BJ (cell line): Measurements from ENCODE around the gene CACNB1. TPM values are rescaled to one million over a fixed set of nuclear protein-coding genes. Genes with fewer than 3 reads are reported as not detected.
"Not testable (repeated sequence)": the region's sequence is repeated elsewhere in the genome, so short reads cannot be mapped to it uniquely, and the experiment has no call there.

ENCODE experiments used
- CTCF ChIA-PET: fragments of 350-600 bp; formaldehyde crosslinking; extraction: SDS; loops from one replicate; lab custom pipeline; 2021; ENCODE audit warnings: antibody characterized with exemption, inconsistent platforms; lab: Yijun Ruan, JAX
- POLR2A ChIA-PET: fragments of 300-600 bp; sonication (Branson Sonifier 250); formaldehyde crosslinking; extraction: SDS; loops from one replicate; lab custom pipeline; 2021; ENCODE audit warnings: antibody characterized with exemption; lab: Charles Lee
- DNase-seq: peaks from one replicate; pipeline ENCODE4 v3.0.0-alpha.2; 2011; ENCODE audit warnings: low read depth
- H3K27me3 ChIP-seq: 2 replicates; pipeline ENCODE4 v1.6.0; 2011; ENCODE audit warnings: low read length; ENCODE audit not compliant: control insufficient read depth, insufficient read depth
- H3K36me3 ChIP-seq: 2 replicates; pipeline ENCODE4 v1.5.1; 2011; ENCODE audit warnings: low read length; ENCODE audit not compliant: control insufficient read depth, insufficient read depth
- H3K4me3 ChIP-seq: 2 replicates; pipeline ENCODE4 v1.5.1; 2011; ENCODE audit warnings: low read depth, mild to moderate bottlenecking, control low read depth, low read length
- CTCF ChIP-seq: IDR thresholded peaks from 2 replicates; pipeline ENCODE4 v1.5.1; 2011; ENCODE audit warnings: low read depth, mild to moderate bottlenecking, control low read depth, inconsistent platforms, low read length, moderate library complexity; ENCODE audit not compliant: insufficient read depth
- polyA plus RNA-seq: library from polyadenylated mRNA; depleted of rRNA; stranded (reverse); fragments of >200 nt; gene quantifications from 2 replicates; pipeline ENCODE4 v1.2.3, GENCODE V29; 2011

The CACNB1 gene
- polyA plus RNA-seq, 1 experiment: 8.5 TPM

- no peak overlapping the region for H3K4me3 ChIP-seq
- POLR2A ChIA-PET: no interaction called here
- TF ChIP-seq CTCF: no peak
- H3K36me3 ChIP-seq: peaks cover 1% of the 10 kb centered on the region
- H3K27me3 ChIP-seq: peaks cover 16% of the 10 kb centered on the region
- no peak for DNase-seq
- CTCF ChIA-PET: interaction anchor here (0.6 to 2.7 kb wide), 4 partner anchors 17 to 187 kb away, joined by 3 to 10 read pairs (median 4); no protein-coding TSS in a partner anchor
These were observed 27.4 kb downstream of the CACNB1 start for GRCh38 chr17:39170109-39170508.

GRCh38 chr17:39169518-39169917 lies 28.0 kb downstream of the CACNB1 start:
- peaks cover 19% of the 10 kb centered on the region for H3K27me3 ChIP-seq
- ChIA-PET CTCF (interaction anchor here (1.5 to 2.7 kb wide), 2 partner anchors 16 to 24 kb away, joined by 4 to 10 read pairs; no protein-coding TSS in a partner anchor), POLR2A (no interaction called here)
- DNase-seq: no peak
- TF ChIP-seq CTCF: no peak
- no peaks in the 10 kb centered on the region; the same call in 1 of the 2 replicates for H3K36me3 ChIP-seq
- no peak overlapping the region for H3K4me3 ChIP-seq

DNA sequence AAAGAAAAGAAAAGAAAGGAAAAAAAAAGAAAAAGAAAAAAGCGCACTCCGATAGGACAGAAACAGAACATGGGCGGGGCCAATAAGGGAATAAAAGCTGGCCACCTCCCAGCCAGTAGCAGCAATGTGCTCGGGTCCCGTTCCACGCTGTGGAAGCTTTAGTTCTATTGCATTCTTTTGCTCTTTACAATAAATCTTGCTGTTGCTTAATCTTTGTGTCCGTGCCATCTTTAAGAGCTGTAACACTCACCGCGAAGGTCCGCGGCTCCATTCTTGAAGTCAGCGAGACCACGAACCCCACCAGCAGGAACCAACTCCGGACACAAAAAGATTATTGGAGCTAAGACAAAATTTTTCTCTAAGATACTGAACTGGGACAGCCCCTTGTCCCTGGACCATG lies 28.4 kb downstream of the CACNB1 start:
- ChIA-PET CTCF (interaction anchor here (0.8 to 2.7 kb wide), 4 partner anchors 16 to 75 kb away, joined by 4 to 10 read pairs (median 4); no protein-coding TSS in a partner anchor), POLR2A (no interaction called here)
- DNase-seq: no peak
- no peak for TF ChIP-seq CTCF
- Histone ChIP-seq H3K36me3 (no peaks in the 10 kb centered on the region), H3K4me3 (no peak overlapping the region), H3K27me3 (peaks cover 19% of the 10 kb centered on the region)

DNA sequence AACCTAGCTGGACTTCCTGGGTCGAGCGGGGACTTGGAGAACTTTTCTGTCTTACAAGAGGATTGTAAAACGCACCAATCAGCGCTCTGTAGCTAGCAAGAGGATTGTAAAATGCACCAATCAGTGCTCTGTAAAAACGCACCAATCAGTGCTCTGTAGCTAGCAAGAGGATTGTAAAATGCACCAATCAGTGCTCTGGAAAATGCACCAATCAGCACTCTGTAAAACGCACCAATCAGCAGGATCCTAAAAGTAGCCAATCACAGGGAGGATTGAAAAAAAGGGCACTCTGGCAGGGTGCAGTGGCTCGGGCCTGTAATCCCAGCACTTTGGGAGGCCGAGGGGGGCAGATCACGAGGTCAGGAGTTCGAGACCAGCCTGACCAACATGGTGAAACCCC lies 29.0 kb downstream of the CACNB1 start:
- H3K4me3 ChIP-seq, POLR2A ChIA-PET, H3K36me3 ChIP-seq, DNase-seq: not testable (repeated sequence)
- peaks cover 19% of the 10 kb centered on the region for H3K27me3 ChIP-seq
- CTCF ChIA-PET: interaction anchor here (0.8 to 2.7 kb wide), 6 partner anchors 10 to 185 kb away, joined by 3 to 11 read pairs (median 4); no protein-coding TSS in a partner anchor

- Histone ChIP-seq H3K4me3 (no peak overlapping the region), H3K36me3 (no peaks in the 10 kb centered on the region), H3K27me3 (peaks cover 19% of the 10 kb centered on the region)
- ChIA-PET POLR2A (no interaction called here), CTCF (interaction anchor here (0.6 to 4.0 kb wide), 7 partner anchors 7 to 184 kb away, joined by 3 to 73 read pairs (median 4); no protein-coding TSS in a partner anchor)
- no peak for TF ChIP-seq CTCF
- DNase-seq: no peak
These were observed 30.0 kb downstream of the CACNB1 start for GRCh38 chr17:39167476-39167875.
